NCI-H146 treated with DMSO at 0.1 percent for 48 hours (cell line): Measurements from ENCODE around the gene HRAS.

Source experiments
- DNase-seq: peaks from one replicate; lab custom pipeline; 2025; ENCODE audit not compliant: unreplicated experiment; lab: John Stamatoyannopoulos, UW

Gene HRAS

GRCh38 chr11:554428-555226 is 19.3 kb upstream of the HRAS start:
- peak; percentile 78 for DNase-seq

DNA sequence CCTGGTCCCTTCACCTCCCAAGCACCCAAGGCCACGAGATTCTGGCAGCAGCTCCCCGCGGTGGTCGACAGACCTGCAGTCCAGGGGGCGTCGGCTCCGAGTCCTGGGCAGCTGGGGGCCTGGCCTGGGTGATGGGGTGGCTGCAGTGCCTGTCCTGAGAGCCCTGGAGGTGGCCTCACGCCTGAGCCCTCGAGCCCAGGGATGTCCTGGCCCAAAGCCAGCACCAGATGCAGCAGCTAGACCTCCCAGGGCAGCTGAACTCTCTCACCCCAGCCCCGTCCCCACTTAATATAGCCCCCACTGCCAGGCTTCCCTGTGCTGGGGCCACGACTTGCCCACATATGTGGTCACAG is 18.6 kb upstream of the HRAS start:
- DNase-seq = no peak

DNA sequence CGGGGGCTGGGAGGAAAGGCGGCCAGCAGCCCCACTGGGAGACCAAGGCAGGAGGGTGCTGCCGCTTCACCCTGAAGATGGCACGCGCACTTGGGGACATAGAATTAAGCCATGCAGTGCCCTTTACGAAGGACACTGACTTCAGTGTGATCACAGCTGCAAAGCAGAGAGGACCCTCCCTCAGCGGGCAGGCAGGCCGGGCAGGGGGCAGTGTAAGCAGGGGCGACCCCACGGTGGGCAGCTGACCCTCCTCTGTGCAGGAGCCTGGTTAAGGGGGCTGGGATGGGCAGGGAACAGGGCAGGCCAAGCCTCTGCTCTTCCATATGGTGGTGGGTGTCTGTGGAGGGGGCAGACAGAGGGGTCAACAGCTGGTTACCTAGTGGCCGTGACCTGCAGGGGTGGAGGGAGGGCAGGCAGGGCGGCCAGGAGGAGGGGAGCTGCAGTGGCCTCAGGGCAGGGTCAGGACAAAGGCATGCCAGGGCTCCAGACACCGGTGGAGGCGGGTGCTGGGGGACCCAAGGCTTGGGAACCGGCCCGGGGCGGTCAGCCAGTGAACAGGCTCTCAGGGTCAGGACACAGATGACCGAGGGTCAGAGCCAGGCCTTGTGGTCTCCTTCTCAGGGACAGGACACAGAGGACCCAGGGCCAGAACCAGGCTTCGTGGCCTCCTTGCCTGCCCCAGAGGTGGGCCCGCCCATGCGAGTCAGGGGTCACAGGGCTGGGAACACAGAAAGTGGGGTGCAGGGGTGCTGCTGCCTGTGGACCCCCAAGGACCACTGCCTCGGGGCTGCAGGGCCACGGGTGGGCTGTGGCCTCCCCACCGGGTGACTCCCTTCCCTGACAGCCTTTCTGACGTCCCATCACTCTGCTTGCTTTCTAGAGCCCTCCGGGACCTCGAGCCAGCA is 18.0 kb upstream of the HRAS start:
- DNase-seq = no peak

GRCh38 chr11:551596-551995 is 16.2 kb upstream of the HRAS start:
- DNase-seq = no peak

- DNase-seq = no peak
These were observed 15.8 kb upstream of the HRAS start for GRCh38 chr11:551131-551530.

DNA sequence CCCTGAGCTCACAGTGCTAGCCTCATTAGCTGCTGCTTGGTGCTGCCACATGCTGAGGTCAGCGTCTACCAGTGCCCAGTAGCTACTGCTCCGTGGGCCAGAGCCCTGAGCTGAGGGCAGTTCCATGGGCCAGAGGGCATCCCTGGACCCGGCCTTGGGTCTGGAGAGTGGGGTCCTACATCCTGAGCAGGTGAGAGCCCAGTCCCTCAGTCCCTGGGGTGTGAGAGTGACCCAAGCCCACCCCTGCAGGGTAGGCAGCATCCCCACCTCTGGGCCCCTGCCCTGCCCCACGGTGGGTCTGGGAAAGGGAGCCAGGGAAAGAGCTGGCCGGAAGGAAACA is 15.3 kb upstream of the HRAS start:
- no peak for DNase-seq

- DNase-seq = no peak
These were observed 14.8 kb upstream of the HRAS start for GRCh38 chr11:550021-550745.

- DNase-seq = no peak
These were observed 13.6 kb upstream of the HRAS start for GRCh38 chr11:548700-549603.

GRCh38 chr11:545171-545570 is 9.8 kb upstream of the HRAS start:
- DNase-seq = no peak

- no peak for DNase-seq
These were observed 9.4 kb upstream of the HRAS start for GRCh38 chr11:544817-545166.

GRCh38 chr11:541433-541885 is 6.1 kb upstream of the HRAS start:
- no peak for DNase-seq

DNA sequence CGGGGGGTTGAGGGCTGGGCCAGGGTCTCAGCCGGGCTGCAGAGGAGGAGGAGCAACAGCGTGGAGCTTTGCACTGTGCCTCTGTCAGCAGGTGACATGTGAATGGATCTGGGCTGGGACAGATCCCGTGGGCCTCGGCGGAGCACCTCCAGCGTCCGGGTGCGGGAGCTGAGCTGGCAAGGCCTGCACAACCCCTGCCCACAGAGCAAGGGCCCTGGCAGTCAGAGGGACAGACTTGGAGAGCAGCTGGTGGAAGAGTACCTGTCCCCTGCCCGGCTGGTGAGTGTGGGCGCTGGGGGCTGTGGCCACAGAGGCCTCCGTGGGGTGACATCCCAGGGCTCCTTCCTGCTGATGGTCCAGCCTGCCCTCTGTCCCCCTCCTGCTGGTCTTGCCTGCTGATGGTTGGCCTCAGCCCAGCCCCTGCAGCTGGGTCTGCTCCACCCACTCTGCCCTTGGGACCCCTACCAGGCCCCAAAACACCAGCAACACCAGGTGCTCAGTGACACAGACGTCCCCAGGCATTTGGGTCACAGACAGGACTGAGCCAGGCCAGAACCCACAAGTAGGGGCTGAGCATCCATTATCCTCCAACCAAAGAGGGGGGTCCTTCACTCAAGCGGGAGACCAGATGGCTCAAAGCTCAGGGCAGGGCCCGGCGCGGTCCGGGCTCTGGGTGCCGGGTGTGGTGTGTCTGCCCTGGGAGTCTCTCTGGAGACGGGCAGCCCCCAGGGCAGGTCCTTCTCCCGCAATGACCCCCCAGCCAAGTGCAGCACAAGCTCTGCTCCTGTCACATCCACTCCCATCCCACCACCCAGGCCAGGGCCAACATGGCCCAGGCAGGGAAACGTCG is 5.4 kb upstream of the HRAS start:
- no peak for DNase-seq

DNA sequence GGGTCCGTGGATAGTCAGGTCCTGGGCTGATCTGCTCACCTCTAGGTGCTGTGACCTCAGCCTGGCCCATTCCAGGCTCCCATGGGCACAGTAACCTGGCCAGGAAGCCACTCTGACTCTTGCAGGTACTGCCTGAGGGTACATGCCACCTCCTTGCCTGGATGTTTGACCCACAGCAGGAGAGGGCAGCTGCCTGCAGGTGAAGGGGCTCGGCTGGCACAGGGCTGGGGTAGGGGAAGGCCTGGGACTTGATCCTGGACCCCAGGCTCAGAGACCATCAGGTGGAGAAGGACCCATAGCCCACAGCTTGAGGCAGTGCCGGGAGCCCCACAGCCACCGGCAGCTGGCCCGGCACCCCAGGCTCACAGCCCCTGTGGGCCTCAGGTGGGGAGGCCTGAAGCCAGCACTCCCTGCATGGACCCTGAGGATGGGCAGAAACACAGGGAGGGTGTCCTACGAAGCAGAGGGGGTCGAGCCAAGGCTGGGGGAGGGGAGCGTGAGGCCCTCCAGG is 4.7 kb upstream of the HRAS start:
- DNase-seq = no peak

DNA sequence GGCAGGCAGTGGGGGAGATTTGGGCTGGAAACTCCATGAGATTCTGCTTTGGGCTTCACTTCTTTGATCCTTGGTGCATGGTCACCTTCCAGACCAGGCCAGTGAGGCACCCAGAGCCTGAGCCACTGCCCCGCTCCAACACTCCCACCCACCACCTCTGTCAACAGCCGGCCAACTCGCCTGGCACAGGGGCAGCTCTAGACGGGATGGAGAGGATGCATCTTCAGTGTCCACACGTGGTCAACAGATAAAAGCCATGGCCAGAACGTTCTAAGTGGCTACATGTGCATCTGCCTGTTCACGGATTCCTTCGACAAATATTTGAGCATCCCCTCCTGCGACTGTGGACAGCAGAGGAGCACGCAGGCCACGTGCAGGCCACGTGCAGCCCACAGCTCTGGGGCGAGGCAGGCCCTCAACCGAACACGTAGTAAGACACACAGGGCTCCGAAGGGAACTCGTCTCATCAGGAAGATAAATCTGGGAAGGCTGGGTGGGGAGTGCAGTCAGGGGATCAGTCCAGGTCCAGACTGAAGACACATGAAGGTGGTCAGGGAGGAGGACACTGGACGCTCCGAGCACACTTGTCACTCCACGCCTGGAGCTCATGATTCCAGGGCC is 3.2 kb upstream of the HRAS start:
- DNase-seq = no peak

GRCh38 chr11:537622-538430 is 2.5 kb upstream of the HRAS start:
- no peak for DNase-seq

GRCh38 chr11:536841-537621 is 1.7 kb upstream of the HRAS start, which contains the start of gene LRRC56:
Gene LRRC56, plus strand, starts transcription at chr11:537527. Its CDS starts 3,158 bp downstream, at chr11:540685.
- DNase-seq = peak; percentile 80

DNA sequence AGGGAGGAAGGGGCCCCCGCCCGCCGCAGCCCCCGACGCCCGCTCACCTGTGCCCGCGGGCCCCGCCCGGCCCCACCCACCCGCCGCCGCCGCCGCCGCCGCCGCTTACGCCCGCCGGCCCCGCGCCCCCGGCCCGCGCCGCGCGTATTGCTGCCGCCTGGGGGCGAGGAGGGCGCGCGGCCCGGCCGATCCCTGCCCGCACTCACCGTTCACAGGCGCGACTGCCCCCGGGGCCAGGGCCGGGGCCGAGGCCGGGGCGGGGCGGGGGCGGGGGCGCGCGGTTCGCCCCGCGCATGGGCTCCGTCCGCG is 212 bp downstream of the HRAS start:
- no peak for DNase-seq
